Uterus (tissue), 4 donors: ENCODE measurements around the gene FCN3. TPM values are rescaled to one million over a fixed set of nuclear protein-coding genes. Genes with fewer than 3 reads are reported as not detected.

Experiments
- DNase-seq, 2 donors: peaks; one replicate each; pipeline ENCODE4 v3.0.0-alpha.2; 2019 to 2020
- H3K27ac ChIP-seq, 2 donors: fragments of 200-600 bp; sonication (generic); 1 replicate in 1 of 2; 2 replicates in 1 of 2; pipeline ENCODE4 v1.5.1; 2016 to 2018
- H3K27me3 ChIP-seq, 2 donors: fragments of 200-600 bp; sonication (generic); one replicate each; pipeline ENCODE4 v1.5.1; 2018 to 2019; ENCODE audit warnings: control low read depth in 1 of 2
- H3K36me3 ChIP-seq, 2 donors: fragments of 200-600 bp; sonication (generic); one replicate each; pipeline ENCODE4 v1.5.1; 2019; ENCODE audit warnings: control low read depth in 1 of 2
- H3K4me1 ChIP-seq, 2 donors: fragments of 200-600 bp; sonication (generic); one replicate each; pipeline ENCODE4 v1.5.1; 2018 to 2019; ENCODE audit warnings: control low read depth in 1 of 2
- H3K4me3 ChIP-seq, 2 donors: fragments of 200-600 bp; sonication (generic); 1 replicate in 1 of 2; 2 replicates in 1 of 2; pipeline ENCODE4 v1.5.1; 2018 to 2019; ENCODE audit warnings: mild to moderate bottlenecking in 1 of 2
- H3K9me3 ChIP-seq, 2 donors: fragments of 200-600 bp; sonication (generic); one replicate each; pipeline ENCODE4 v1.5.1; 2019; ENCODE audit warnings: control low read depth in 1 of 2
- CTCF ChIP-seq, 4 experiments: fragments of 200-600 bp in 2 of 4; fragments of 450-650 bp in 2 of 4; sonication (generic) in 2 of 4; IDR thresholded peaks; one replicate each; pipeline ENCODE4 v1.5.1; 2016 to 2019; ENCODE audit warnings: antibody characterized with exemption in 4 of 4, mild to moderate bottlenecking in 2 of 4, moderate library complexity in 1 of 4
- POLR2A ChIP-seq, 2 donors: fragments of 450-650 bp; IDR thresholded peaks; one replicate each; pipeline ENCODE4 v1.6.1; 2016; ENCODE audit warnings: antibody characterized with exemption in 2 of 2, mild to moderate bottlenecking in 1 of 2, moderate library complexity in 1 of 2
- intact Hi-C: fragments of 100-400 bp; cut with DNase I; formaldehyde crosslinking; loops from one replicate; pipeline ENCODE4 v1.15.1; 2023; ENCODE audit warnings: low total_unique reads
- total RNA-seq, 4 donors: library from RNA; depleted of rRNA in 3 of 4; stranded (reverse); fragments of >200 nt in 3 of 4; gene quantifications; one replicate each; pipeline versions ENCODE4 v1.1.0 to v1.2.4, GENCODE V29; 2014 to 2023
- donor health status: DM: yes; HTN: yes; CAD: no.

FCN3 gene
- total RNA-seq, 4 donors from 2014 or later, result 2.1 to 4.7 (median 2.4) TPM; not detected in 1

GRCh38 chr1:27345272-27345671 lies 29.4 kb downstream of the FCN3 start:
- no peak for DNase-seq
- no peaks in the 10 kb centered on the region for H3K4me1 ChIP-seq
- no peak overlapping the region for H3K27ac ChIP-seq
- no peak overlapping the region for H3K4me3 ChIP-seq
- intact Hi-C loops, result no loop called here
- TF ChIP-seq CTCF (IDR thresholded peaks at IDR 0.05), result no peak
- no peak for TF ChIP-seq POLR2A (IDR thresholded peaks at IDR 0.05)
- H3K36me3 ChIP-seq, result no peaks in the 10 kb centered on the region
- H3K9me3 ChIP-seq, result no peaks in the 10 kb centered on the region
- H3K27me3 ChIP-seq, result peaks cover 0 to 4% of the 10 kb centered on the region in 2 donors

GRCh38 chr1:27343639-27344025 lies 31.0 kb downstream of the FCN3 start:
- intact Hi-C loops, result no loop called here

GRCh38 chr1:27342778-27343638 lies 31.6 kb downstream of the FCN3 start:
- TF ChIP-seq CTCF (IDR thresholded peaks at IDR 0.05) (no peak), POLR2A (IDR thresholded peaks at IDR 0.05) (no peak)
- DNase-seq, result no peak
- Histone ChIP-seq H3K4me3 (no peak overlapping the region), H3K27me3 (no peaks in the 10 kb centered on the region), H3K4me1 (no peaks in the 10 kb centered on the region), H3K36me3 (no peaks in the 10 kb centered on the region), H3K9me3 (no peaks in the 10 kb centered on the region), H3K27ac (no peak overlapping the region)
- intact Hi-C loops, result no loop called here

More at GRCh38 chr1:27343639-27344025, 31.0 kb downstream of the FCN3 start:
- H3K4me1 ChIP-seq, result no peaks in the 10 kb centered on the region
- H3K27ac ChIP-seq, result no peak overlapping the region
- H3K27me3 ChIP-seq, result no peaks in the 10 kb centered on the region
- TF ChIP-seq POLR2A (IDR thresholded peaks at IDR 0.05), result no peak
- no peak for TF ChIP-seq CTCF (IDR thresholded peaks at IDR 0.05)
- H3K9me3 ChIP-seq, result no peaks in the 10 kb centered on the region
- no peak for DNase-seq
- H3K36me3 ChIP-seq, result no peaks in the 10 kb centered on the region
- no peak overlapping the region for H3K4me3 ChIP-seq

GRCh38 chr1:27342391-27342777 lies 32.2 kb downstream of the FCN3 start:
- Histone ChIP-seq H3K4me3 (no peak overlapping the region), H3K36me3 (no peaks in the 10 kb centered on the region), H3K4me1 (no peaks in the 10 kb centered on the region), H3K9me3 (no peaks in the 10 kb centered on the region), H3K27ac (no peak overlapping the region), H3K27me3 (no peaks in the 10 kb centered on the region)
- TF ChIP-seq CTCF (IDR thresholded peaks at IDR 0.05) (no peak), POLR2A (IDR thresholded peaks at IDR 0.05) (no peak)
- no peak for DNase-seq
- intact Hi-C loops, result no loop called here

- Histone ChIP-seq H3K27me3 (no peaks in the 10 kb centered on the region), H3K27ac (no peak within 1 kb of the TSS), H3K4me1 (no peaks in the 10 kb centered on the region), H3K9me3 (no peaks in the 10 kb centered on the region), H3K36me3 (no peaks in the 10 kb centered on the region), H3K4me3 (no peak within 1 kb of the TSS)
- TF ChIP-seq POLR2A (IDR thresholded peaks at IDR 0.05) (no peak), CTCF (IDR thresholded peaks at IDR 0.05) (no peak)
- no peak for DNase-seq
- intact Hi-C loops, result no loop called here
Observed at GRCh38 chr1:27341525-27342252, 32.9 kb downstream of the FCN3 start, which contains the start of gene SYTL1. Gene SYTL1 (plus strand): TSS chr1:27342022. CDS start chr1:27345335, 3,313 bp downstream.
